GM19467 (cell line): ENCODE results near the gene RNF26.

Experiments used
- ATAC-seq: cut with Tn5 transposase; IDR thresholded peaks from one replicate; pipeline ENCODE4 v1.9.1; 2021; ENCODE audit warnings: mild to moderate bottlenecking, moderate library complexity; ENCODE audit not compliant: unreplicated experiment

Gene RNF26

GRCh38 chr11:119368121-119369034 is 34.1 kb downstream of the RNF26 start:
- no peak for ATAC-seq

GRCh38 chr11:119369132-119369925 is 35.0 kb downstream of the RNF26 start:
- no peak for ATAC-seq

GRCh38 chr11:119370486-119371046 is 36.2 kb downstream of the RNF26 start:
- ATAC-seq: no peak

GRCh38 chr11:119371067-119371601 is 36.8 kb downstream of the RNF26 start:
- ATAC-seq: no peak

- ATAC-seq: no peak
Observed at GRCh38 chr11:119371778-119372182, 37.5 kb downstream of the RNF26 start.

- ATAC-seq: no peak
Observed at GRCh38 chr11:119372260-119373058, 38.1 kb downstream of the RNF26 start.

GRCh38 chr11:119373059-119373920 is 39.0 kb downstream of the RNF26 start:
- no peak for ATAC-seq

- no peak for ATAC-seq
Observed at GRCh38 chr11:119373921-119374631, 39.7 kb downstream of the RNF26 start.

GRCh38 chr11:119374632-119375336 is 40.5 kb downstream of the RNF26 start:
- no peak for ATAC-seq

- ATAC-seq: no peak
Observed at GRCh38 chr11:119375337-119376196, 41.2 kb downstream of the RNF26 start.

GRCh38 chr11:119376197-119376847 is 42.0 kb downstream of the RNF26 start:
- no peak for ATAC-seq

- no peak for ATAC-seq
Observed at GRCh38 chr11:119377112-119377901, 43.0 kb downstream of the RNF26 start.

- no peak for ATAC-seq
Observed at GRCh38 chr11:119377961-119378667, 43.8 kb downstream of the RNF26 start.

GRCh38 chr11:119378851-119379465 is 44.6 kb downstream of the RNF26 start:
- ATAC-seq: no peak
